GM18907 (cell line): Measurements from ENCODE around the gene TRABD2A.

ENCODE experiments used
- ATAC-seq: cut with Tn5 transposase; IDR thresholded peaks from one replicate; pipeline ENCODE4 v1.9.1; 2021; ENCODE audit warnings: mild to moderate bottlenecking, moderate library complexity; ENCODE audit not compliant: unreplicated experiment

The TRABD2A gene

DNA sequence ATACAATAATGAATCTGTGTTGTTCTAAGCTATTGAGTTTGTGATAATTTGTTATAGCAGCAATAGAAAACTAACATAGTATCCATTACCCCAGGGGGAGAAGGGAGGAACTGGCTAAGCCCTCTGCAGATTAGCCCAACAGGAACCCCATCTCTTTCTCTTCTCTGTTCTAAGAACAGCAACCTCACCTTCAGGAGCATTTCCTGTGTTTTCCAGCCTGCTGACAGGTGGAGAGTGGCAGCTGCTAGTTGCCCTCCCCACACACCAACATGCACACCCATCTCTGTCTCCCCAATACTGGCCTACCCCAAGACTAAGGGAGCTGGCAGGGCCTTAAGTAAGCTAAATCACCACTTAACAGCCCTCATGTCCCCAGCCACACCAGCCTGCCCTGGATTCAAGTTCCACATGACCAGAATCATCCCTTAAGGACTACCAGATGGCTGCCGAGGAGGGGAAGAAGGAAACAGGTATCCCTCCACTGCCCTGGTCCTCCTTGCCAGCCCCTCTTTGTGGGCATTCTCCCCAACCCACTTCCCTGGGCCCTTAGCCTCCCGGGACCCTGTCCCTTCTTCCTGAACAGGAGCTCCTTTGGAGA, 52.8 kb downstream of the TRABD2A start:
- no peak for ATAC-seq

DNA sequence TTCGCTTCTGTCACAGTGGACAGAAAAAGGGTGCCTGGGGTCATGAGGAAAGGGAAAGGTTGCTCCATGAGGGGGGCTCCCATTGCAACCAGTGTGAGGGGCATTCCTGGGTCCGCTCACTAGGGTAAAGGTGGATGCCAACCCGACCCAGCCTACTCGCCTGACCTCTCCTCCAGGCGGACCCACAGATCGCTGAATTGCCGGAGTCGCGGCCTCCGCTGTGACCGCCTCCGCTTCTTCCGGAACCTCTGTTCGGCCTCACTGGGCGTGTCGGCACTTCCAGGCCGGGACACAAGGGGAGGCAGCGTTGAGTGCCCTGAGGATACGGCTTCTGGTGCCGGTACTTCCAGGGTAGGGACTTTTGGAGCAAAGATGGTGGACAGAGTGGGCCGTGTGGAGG, 57.1 kb downstream of the TRABD2A start:
- ATAC-seq, result no peak

DNA sequence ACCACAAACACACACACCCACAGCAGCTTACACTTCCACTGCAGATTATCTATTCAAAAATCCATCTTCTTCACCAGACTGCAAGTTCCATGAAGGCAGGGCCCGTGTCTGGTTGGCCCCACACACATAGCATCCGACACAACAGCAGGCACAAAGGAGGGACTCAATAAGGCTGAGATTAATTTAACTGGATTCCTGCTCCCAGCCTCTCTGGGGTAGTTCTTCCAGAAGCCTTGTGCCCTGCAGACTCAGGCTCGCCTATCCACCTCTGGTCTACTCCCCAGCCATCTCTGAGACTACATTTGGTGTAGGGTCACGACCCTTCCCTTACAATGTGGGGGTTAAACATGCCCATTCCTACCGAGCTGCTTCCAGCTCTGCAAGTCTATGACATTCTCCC, 57.7 kb downstream of the TRABD2A start:
- ATAC-seq, result no peak

DNA sequence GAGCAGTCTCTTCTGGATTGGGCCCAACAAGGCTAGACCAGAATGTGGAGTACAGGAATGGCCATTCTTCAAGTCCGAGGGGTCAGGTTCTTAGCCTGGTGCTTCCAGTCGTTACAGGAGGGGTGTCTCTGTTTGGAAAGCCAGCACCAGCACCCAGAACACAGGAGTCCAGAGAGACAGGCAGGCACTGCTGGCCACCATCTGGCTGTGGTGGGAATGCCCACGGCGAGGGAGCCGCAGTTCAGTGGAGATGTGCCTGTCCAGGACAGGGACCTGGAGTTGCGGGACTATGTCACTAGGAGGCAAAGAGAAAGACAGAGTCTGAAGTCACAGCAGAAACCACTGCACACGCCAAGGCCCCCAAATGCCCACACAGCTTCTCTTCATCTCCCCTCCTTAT, 59.1 kb downstream of the TRABD2A start:
- ATAC-seq, result no peak

DNA sequence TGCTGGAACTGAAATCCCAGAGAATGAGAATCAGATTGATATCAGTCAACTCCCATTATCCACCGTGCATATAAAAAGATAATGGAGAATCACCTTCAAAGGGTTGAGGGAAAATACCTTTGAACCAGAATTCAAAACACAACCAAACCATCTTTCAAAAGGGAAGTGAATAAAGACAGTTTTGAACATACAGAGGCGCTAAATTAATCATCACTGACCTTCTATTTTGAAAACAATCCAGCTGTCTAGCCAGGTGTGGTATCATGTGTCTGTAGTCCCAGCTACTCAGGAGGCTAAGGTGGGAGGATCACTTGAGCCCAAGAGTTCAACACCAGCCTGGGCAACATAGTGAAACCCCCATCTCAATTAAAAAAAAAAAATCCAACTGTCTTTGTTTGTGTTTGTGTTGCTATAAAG, 63.6 kb downstream of the TRABD2A start:
- ATAC-seq, result peak; percentile 94

DNA sequence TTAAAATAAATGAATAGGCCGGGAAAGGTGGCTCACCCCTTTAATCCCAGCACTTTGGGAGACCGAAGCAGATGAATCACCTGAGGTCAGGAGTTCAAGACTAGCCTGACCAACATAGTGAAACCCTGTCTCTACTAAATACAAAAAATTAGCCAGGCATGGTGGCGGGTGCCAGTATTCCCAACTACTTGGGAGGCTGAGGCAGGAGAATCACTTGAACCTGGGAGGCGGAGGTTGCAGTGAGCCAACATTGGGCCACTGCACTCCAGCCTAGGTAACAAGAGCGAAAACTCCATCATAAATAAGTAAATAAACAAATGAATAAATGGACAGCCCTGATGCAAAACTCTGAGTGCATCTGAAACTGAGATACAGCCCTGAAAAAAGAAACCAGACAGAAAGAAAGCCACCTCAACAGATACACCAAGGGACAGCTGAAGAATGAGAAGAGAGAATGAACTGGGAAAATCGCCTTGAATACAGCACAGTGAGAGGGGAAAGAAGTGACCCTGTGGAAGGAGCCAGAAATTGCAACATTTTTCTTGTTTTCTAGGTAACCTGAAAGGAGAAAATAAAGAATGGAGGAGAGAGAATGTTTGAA, 64.4 kb downstream of the TRABD2A start:
- ATAC-seq, result peak; percentile 78

DNA sequence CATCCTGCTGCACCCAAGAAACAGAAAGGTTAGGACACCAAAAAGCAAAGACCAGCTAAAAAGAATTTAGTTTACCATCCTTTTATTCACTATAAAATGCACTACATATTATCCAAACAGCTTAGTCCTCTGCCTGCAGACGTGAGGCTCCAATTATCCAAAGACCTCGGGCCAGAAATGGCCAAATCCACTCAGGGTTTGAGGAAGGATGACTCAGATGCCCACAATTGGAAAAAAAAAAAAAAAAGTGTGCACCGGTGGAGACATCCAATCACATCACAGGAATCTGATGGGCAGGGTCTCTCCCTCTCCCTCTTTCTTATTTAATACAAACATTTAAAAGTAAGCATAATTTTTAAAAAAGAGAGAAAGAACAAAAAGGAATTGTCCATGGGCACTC, 65.7 kb downstream of the TRABD2A start:
- ATAC-seq, result no peak

DNA sequence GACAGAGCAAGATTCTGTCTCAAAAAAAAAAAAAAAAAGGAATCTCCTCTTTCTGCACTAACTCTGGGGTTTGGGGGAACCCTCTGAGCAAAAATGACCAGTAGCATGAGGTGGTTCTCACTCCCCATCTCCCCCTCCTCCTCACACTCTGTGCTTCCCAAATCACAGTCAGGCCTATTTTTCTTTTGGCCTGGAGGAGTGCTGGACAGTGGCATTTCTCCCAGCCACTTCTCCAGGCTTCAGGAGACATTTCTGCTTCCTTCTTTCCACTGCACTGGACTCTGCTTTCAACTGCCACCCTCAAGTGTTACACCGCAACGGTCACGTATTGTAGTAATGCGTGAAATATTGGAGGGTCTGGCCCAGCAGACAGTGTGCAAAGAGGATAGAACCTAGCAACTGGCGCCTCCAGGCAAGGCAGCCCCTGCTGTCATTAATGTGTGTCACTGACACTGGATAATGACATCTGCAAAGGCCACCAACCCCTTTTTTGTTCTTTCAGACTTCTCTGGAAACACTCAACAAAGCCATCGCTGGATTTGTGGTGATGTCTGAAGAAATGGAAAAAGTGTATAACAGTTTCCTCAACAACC, 68.9 kb downstream of the TRABD2A start:
- ATAC-seq, result no peak

DNA sequence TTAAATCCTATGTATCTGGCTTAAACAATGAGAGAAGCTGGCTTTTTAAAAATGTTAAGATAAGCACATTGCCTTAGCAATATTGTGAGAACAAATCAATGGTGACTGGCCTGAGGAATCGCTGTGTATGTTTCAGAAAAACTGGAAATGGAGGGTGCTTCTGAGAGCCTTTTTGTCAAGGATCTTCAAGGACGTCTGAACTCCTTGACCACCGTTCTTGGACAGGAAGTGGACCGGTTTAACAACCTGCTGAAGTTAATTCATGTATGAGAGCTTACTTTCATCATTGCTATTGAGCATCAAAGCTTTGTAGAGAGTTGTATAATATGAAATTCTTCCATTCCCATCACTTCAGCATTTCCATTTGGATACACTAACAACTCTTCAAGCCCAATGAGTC, 72.6 kb downstream of the TRABD2A start:
- no peak for ATAC-seq

DNA sequence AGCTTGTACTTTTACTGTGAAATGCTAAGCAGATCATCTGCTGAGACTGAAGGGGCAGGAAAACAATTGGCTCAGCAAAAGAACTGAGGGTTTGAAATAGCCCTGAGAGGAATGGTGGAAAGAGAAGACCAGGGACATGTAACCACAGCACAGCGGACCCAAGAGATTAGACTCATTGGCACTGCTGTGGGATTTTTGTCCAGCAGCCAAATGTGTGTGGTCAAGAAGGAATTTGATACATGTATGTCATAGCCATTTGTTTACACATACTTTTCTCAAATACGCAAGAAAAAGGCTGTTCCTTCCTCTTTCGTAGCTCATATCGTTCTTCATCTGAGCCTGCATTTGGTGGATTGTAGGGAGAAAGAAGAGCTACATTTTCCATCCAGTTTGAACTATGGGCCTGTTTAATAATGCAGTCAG, 73.8 kb downstream of the TRABD2A start:
- no peak for ATAC-seq

DNA sequence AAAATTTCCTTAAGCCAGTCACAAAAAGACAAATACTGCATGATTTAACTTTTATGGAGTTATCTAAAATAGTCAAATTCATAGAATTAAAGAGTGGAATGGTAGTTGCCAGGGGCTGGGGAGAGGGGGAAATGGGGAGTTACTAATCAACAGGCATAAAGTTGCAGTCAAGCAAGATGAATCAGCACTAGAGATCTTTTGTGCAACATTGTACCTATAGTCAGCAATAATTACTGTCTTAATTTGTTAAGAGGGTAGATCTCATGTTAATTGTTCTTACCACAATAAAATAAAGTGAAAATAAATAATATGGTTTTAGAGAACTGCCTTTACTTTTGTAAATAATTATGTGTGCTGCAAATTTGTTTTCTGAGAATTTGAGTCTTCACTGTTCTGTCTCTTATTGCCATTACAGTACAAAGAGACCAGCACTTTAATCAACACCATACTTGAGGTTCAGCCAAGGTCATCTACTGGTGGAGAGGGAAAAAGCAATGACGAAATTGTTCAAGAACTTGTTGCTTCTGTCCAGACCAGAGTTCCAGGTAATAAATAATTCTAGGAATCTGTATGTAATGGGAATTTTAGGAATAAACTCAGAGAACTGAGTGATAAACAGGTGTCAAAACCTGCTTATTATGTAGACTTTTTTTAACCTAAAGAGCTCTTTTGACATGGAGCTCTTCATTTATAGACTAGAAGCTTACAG, 75.5 kb downstream of the TRABD2A start:
- ATAC-seq, result no peak

DNA sequence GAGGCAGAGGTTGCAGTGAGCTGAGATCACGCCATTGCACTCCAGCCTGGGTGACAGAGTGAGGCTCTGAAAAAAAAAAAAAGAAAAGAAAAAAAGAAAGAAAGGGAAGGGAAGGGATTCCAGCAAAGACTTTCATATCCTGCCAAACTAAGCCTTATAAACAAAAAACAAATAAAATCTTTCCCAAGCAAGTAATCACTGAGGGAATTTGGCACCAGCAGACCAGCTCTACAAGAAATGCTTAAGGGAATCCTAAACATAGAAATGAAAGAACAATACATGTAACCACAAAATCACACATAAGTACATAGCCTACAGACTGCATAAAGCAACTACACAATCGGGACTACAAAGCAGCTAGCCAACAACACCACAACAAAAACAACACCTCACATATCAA, 79.1 kb downstream of the TRABD2A start:
- ATAC-seq, result no peak

DNA sequence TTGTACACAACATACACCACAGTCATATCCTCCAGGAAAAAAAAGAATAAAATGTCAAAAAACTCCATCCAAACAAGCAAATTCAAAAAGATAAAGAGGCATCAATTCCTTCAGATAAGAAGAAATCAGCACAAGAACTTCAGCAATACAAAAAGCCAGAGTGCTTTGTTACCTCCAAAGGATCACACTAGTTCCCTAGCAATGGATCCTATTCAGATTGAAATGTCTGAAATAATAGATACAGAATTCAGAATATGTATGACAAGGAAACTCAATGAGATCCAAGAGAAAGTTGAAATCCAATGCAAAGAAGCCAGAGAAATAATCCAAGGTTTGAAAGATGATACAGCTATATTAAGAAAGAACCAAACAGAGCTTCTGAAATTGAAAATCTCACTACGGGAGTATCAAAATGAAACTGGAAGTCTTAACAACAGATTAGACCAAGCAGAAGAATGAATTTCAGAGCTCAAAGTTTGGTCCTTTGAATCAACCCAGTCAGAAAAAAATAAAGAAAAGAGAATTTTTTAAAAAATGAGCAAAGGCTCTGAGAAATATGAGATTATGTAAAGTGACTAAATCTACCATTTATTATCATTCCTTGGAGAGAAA, 80.6 kb downstream of the TRABD2A start:
- peak; percentile 75 for ATAC-seq

DNA sequence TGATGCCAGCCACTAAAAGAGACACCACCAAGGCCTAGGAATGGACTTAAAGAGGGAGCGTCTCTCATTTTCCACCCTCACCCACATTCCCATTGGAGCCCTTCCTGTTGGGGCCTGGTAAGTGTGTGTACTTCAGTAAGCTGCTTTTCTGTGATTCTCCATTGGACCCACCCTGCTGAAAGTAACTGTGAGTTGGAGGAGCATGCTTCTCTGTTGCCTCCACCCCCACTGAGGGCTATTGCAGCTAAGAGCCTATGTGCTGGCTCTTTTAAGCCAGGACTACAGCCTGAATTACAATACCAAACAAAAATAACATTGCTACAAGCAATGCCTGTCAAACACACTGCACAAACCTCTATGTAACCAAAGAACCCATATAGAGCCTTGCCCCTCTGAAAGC, 81.1 kb downstream of the TRABD2A start:
- no peak for ATAC-seq

DNA sequence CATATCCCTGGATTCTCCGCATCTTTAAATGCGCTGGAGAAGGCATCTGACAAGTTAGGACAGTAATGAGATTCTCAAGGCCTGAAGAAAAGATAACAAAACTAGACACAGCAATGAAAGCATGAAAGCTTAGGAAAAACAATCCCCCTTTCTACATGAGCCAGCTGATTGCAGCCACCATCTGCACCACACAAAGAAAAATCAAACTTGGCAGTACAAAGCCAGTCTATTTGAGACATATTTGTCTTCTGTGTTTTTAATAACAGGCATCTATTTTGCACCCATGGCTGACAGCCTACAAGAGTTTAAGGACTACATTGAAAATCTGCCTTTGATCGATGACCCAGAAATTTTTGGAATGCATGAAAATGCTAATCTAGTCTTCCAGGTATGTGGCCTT, 83.6 kb downstream of the TRABD2A start:
- ATAC-seq, result no peak

DNA sequence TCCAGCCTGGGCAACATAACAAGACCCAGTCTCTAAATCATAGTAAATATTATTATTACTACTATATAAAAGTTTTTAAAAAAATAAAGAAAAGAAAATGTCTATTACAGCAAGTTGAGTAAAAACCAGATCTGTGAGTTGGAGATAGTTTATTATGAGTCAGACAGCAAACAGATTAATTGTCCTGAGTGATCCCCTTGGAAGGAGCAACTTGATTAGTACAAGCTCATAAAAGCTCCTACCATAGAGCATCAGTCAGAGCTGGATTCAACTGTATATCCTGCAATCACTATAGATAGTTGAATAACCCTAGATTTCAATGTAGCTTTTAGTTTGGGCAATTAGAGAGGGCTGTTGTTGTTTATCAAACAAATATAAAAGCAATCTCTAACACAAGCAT, 84.1 kb downstream of the TRABD2A start:
- no peak for ATAC-seq

DNA sequence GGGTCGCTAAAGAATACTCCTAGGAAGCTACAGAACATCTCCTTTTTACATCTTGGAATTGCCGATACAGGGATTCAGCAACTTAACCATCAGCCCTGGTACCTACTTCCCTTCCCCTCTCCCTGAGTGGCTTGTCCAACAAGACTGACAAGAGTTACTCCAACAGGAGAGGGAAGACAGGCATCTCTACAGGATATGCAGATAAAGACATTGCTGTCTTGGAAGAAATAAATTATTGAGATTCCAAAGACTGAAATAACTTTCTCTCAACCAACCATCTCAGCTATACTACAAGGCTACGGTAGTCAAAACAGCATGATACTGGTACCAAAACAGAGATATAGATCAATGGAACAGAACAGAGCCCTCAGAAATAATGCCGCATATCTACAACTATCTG, 87.2 kb downstream of the TRABD2A start:
- ATAC-seq, result no peak

DNA sequence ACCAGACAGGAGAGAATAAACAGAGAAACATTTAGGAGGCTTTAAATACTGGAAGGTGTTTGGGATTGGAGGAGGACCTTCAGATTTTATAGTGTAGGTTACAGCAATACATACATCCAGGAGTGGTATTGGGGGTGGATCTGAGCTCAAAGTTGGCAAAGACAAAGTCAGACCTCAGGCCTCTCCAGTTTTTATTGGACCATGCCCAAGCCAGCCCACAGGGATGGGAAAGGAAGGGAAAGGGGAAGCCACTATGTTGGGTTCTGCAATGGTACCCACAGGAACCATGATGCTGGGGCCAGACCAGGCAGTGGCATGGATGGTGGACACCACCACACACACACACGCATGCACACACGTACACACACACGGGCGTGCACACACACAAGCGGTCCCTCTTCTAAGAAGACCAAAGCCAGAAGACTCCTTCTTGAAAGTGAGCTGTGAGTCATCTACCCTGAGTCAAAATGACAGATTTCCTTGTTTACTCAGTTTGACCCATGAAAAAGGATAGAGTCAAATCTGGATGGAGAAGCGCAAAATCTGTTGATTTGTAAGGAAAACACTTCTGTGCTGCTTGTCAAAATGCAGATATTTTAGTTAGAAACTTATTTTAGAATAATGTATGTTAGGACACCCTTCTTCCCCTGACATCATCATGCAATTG, 87.9 kb downstream of the TRABD2A start:
- ATAC-seq, result no peak

DNA sequence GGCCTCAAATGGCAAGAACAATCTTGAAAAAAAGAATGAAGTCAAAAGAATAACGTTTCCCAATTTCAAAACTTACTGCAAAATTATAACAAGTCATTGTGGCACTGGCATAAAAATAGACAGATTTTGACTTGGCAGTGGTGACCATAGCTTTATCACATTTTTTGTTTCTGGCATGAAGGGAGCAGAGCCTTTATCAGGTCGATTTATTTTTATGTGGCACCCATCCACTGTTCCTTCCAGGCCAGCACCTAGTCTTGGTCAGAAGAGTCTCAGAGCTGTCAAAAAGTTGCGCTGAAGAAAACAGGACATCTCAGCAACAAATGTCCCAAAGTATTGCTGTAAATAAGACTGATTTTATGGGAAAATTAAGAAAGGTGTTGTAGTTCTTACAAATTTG, 92.4 kb downstream of the TRABD2A start:
- no peak for ATAC-seq

DNA sequence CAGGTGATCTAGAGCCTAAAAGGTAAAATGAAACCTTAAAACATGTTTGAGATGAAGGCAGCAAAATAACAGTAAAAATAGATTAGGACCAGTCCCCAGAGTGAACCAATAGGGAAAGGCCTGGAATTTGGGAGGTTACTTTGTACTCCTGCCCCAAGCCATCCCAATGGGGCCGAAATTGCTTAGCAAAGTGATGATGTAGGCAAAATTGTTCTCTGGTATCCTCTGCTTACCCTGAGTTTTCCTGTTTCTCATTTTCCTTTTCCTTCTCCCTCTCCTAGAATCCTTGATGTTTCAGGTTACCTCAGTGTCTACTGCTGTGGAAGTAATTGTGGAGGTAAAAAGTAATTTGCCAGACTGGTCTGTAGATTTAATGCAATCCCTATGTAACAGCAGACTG, 92.9 kb downstream of the TRABD2A start:
- ATAC-seq, result no peak

DNA sequence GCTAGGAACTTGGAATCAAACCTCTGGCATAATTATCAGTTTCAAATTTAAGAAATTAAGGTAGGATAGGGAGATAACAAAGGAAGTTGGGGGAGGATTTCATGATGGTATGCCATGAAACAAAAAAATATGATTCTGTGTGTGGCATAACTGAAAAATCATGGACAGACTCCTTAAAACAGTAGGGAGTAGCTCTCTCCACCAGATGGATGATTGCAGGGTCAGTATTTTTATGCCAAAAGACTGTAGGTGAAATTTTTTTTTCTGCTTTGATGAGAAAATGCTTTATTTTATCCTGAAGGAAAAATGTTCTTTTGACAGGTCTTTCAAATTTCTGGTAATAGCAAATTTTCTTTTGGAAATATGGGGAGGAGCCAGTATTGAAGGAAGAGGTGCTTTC, 94.3 kb downstream of the TRABD2A start:
- no peak for ATAC-seq
